HepG2 (cell line): ENCODE results near the gene POLR1H. TPM values are rescaled to one million over a fixed set of nuclear protein-coding genes. Genes with fewer than 3 reads are reported as not detected.

ENCODE experiments used
- ATAC-seq: fragments of 200-7000 bp; cut with Tn5 transposase; 3 replicates; pipeline ENCODE4 v1.9.1; 2020; ENCODE audit warnings: mild to moderate bottlenecking, moderate library complexity
- BruUV-seq: library from RNA; stranded (reverse); fragments of 400-500 nt; replicated peaks from 2 replicates; lab custom pipeline; 2021; lab: Mats Ljungman, UMichigan
- CTCF ChIA-PET: fragments of 300-600 bp; formaldehyde crosslinking; extraction: SDS; loops from one replicate; lab custom pipeline; 2021; ENCODE audit warnings: low total read pairs, inconsistent platforms, low intra/inter-chr PET ratio; lab: Yijun Ruan, JAX
- POLR2A ChIA-PET: fragments of 350-600 bp; sonication (Branson Sonifier 250); formaldehyde crosslinking; loops from one replicate; lab custom pipeline; 2020; ENCODE audit warnings: antibody characterized with exemption, inconsistent platforms; lab: Yijun Ruan, JAX
- DNase-seq: peaks from one replicate; pipeline ENCODE4 v3.0.0-alpha.2; 2015; ENCODE audit warnings: low spot score
- FAIRE-seq: peaks from 3 replicates; lab custom pipeline; 2011; peaks lifted over from hg19 to GRCh38; lab: Jason Lieb, UNC
- H2AFZ ChIP-seq: one replicate; pipeline ENCODE4 v1.6.1; 2011; ENCODE audit warnings: low read length, inconsistent platforms
- H3K27ac ChIP-seq: fragments of 300-600 bp; 3 replicates; pipeline ENCODE4 v1.8.0; 2011; ENCODE audit warnings: mixed run types, mild to moderate bottlenecking, mixed read lengths, low read length, inconsistent platforms; ENCODE audit not compliant: insufficient read depth; ENCODE audit errors: extremely low read length
- H3K27me3 ChIP-seq, 2 experiments: fragments of 200-600 bp in 1 of 2; 2 replicates in 1 of 2; 3 replicates in 1 of 2; pipeline versions ENCODE4 v1.6.0 to v1.8.0; 2011; ENCODE audit warnings: low read length in 2 of 2, mild to moderate bottlenecking in 2 of 2, moderate library complexity in 2 of 2, inconsistent platforms in 1 of 2; ENCODE audit not compliant: insufficient read depth in 2 of 2, control insufficient read depth in 1 of 2
- H3K36me3 ChIP-seq, 2 experiments: fragments of 200-600 bp in 1 of 2; replicated peaks in 1 of 2; 2 replicates in 1 of 2; 3 replicates in 1 of 2; pipeline versions ENCODE4 v1.5.1 to v1.8.0; 2011; ENCODE audit warnings: low read length in 2 of 2, inconsistent platforms in 1 of 2; ENCODE audit not compliant: insufficient read depth in 2 of 2, control insufficient read depth in 1 of 2
- H3K4me1 ChIP-seq: 2 replicates; pipeline ENCODE4 v1.5.1; 2012; ENCODE audit warnings: low read length, inconsistent platforms; ENCODE audit not compliant: insufficient read depth
- H3K4me2 ChIP-seq: 2 replicates; pipeline ENCODE4 v1.6.0; 2011; ENCODE audit warnings: low read depth, low read length, inconsistent platforms
- H3K4me3 ChIP-seq, 3 experiments: fragments of 200-600 bp in 1 of 3; sonication (generic), shearing (Covaris generic) in 1 of 3; replicated peaks in 1 of 3; 2 replicates each; pipeline ENCODE4 v1.5.1; 2011 to 2016; ENCODE audit warnings: low read length in 3 of 3, inconsistent platforms in 2 of 3, low read depth in 2 of 3, mild to moderate bottlenecking in 2 of 3, control low read depth in 1 of 3, mixed read lengths in 1 of 3; ENCODE audit not compliant: insufficient read depth in 1 of 3
- H3K79me2 ChIP-seq: one replicate; pipeline ENCODE4 v1.6.1; 2011; ENCODE audit warnings: low read length, inconsistent platforms; ENCODE audit not compliant: insufficient read depth
- H3K9ac ChIP-seq: 2 replicates; pipeline ENCODE4 v1.6.0; 2011; ENCODE audit warnings: mild to moderate bottlenecking, low read depth, low read length, inconsistent platforms; ENCODE audit not compliant: insufficient read depth
- H3K9me3 ChIP-seq: 2 replicates; pipeline ENCODE4 v1.5.1; 2012; ENCODE audit warnings: mild to moderate bottlenecking, low read length
- H4K20me1 ChIP-seq: 2 replicates; pipeline ENCODE4 v1.6.0; 2011; ENCODE audit warnings: inconsistent platforms, mild to moderate bottlenecking, low read length, moderate library complexity; ENCODE audit not compliant: insufficient read depth
- HDAC6 ChIP-seq: fragments of 200-600 bp; sonication (generic); IDR thresholded peaks from 2 replicates; pipeline ENCODE4 v1.7.0; 2017; ENCODE audit warnings: mild to moderate bottlenecking, antibody characterized with exemption, low read length, low read depth
- HOXA5 ChIP-seq: sonication (generic); formaldehyde crosslinking; IDR thresholded peaks from 2 replicates; pipeline ENCODE4 v1.4.0; 2020; ENCODE audit warnings: missing genetic modification reagents
- HOXD1 ChIP-seq: sonication (generic); formaldehyde crosslinking; IDR thresholded peaks from 2 replicates; pipeline ENCODE4 v1.5.0; 2020; ENCODE audit warnings: missing genetic modification reagents
- REL ChIP-seq: sonication (generic); formaldehyde crosslinking; conservative IDR thresholded peaks from 2 replicates; pipeline ENCODE4 v1.8.0; 2022; ENCODE audit warnings: mild to moderate bottlenecking, missing genetic modification reagents, moderate library complexity
- ZNF136 ChIP-seq: sonication (generic); formaldehyde crosslinking; IDR thresholded peaks from 2 replicates; pipeline ENCODE4 v1.8.1; 2022; ENCODE audit warnings: low read depth, mild to moderate bottlenecking, moderate library complexity, missing genetic modification reagents
- ZNF431 ChIP-seq: sonication (generic); formaldehyde crosslinking; IDR thresholded peaks from 2 replicates; pipeline ENCODE4 v1.9.0; 2022; ENCODE audit warnings: missing genetic modification reagents, low read depth, mild to moderate bottlenecking, borderline replicate concordance
- ZNF446 ChIP-seq: sonication (generic); formaldehyde crosslinking; IDR thresholded peaks from 2 replicates; pipeline ENCODE4 v1.5.0; 2020; ENCODE audit warnings: mild to moderate bottlenecking, missing genetic modification reagents
- ZNF484 ChIP-seq: sonication (generic); formaldehyde crosslinking; IDR thresholded peaks from 2 replicates; pipeline ENCODE4 v1.5.1; 2020; ENCODE audit warnings: mild to moderate bottlenecking, low read depth, missing genetic modification reagents, borderline replicate concordance
- ZNF572 ChIP-seq: sonication (generic); formaldehyde crosslinking; IDR thresholded peaks from 2 replicates; pipeline ENCODE4 v1.5.1; 2020; ENCODE audit warnings: mild to moderate bottlenecking, missing genetic modification reagents
- WGBS: methylation state at CpG from one replicate; pipeline ENCODE4 v1.1.6; 2017; ENCODE audit warnings: low lambda C conversion rate; 5-methylcytosine and 5-hydroxymethylcytosine counted together
- in situ Hi-C: cut with HindIII; loops from 2 replicates; pipeline ENCODE4 v1.10.0; 2017; ENCODE audit warnings: low pct_unique_long_range_greater_than_20kb; ENCODE audit not compliant: extremely low pct_ligation_motif_present
- intact Hi-C: fragments of 100-400 bp; cut with micrococcal nuclease; formaldehyde crosslinking; loops from one replicate; pipeline ENCODE4 v1.10.0; 2022; ENCODE audit not compliant: unreplicated experiment
- polyA plus RNA-seq, 8 experiments: library from polyadenylated mRNA; depleted of rRNA in 3 of 8; stranded (reverse) in 7 of 8; unstranded in 1 of 8; fragments of >200 nt; fragmentation: Illumina TruSeq in 4 of 8; extraction: Trizol in 4 of 8; gene quantifications; 2 replicates each; pipeline versions ENCODE4 v1.2.1 to v1.2.3, GENCODE V29; 2011 to 2016; ENCODE audit warnings: low read depth in 4 of 8, missing spikeins in 1 of 8, mixed read lengths in 1 of 8; ENCODE audit not compliant: insufficient read depth in 1 of 8
- total RNA-seq, 5 experiments: library from RNA; depleted of rRNA; stranded (reverse); fragments of >200 nt; fragmentation: Illumina TruSeq; extraction: Trizol; gene quantifications; 2 replicates each; pipeline ENCODE4 v1.2.3, GENCODE V29; 2016; ENCODE audit warnings: low read depth in 1 of 5
- TF ChIP-seq, protein P1 (sequence below): sonication (generic); formaldehyde crosslinking; IDR thresholded peaks from 2 replicates; pipeline ENCODE4 v1.4.0; 2020; ENCODE audit warnings: mild to moderate bottlenecking, missing genetic modification reagents, borderline replicate concordance
- TF ChIP-seq, protein P2 (sequence below): sonication (generic); formaldehyde crosslinking; IDR thresholded peaks from 2 replicates; pipeline ENCODE4 v1.5.0; 2020; ENCODE audit warnings: mild to moderate bottlenecking, missing genetic modification reagents

The POLR1H gene
- total and polyA plus RNA-seq, 2 of the 13 experiments (the other 11 are each of a cell fraction or from before 2014, with no cell fraction given) = 61.4 to 79.8 TPM

DNA sequence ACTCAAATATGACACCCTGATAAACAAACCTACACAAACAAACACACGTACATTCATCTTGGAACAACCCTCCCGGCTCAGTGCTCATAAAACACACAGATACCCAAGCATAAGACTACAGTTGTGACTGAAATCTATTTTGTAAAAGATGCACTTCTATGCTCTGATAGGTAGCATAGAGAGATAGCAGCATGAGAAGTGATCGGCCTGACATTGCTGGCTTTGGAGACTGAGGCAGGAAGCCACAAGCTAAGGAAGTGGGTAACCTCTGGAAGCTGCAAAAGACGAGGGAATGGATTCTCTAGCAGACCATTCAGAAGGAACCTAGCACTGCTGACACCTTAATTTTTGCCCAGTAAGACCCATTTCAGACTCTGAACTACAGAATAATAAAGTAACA lies 16.2 kb downstream of the POLR1H start:
- 14% methylated on average over 4 of the region's 4 CpGs for WGBS
- DNase-seq (no peak), FAIRE-seq (no peak), ATAC-seq (no peak)
- Histone ChIP-seq H2AFZ (no peak overlapping the region), H3K4me1 (peaks cover 44% of the 10 kb centered on the region), H3K4me3 (no peak overlapping the region), H3K36me3 (no peaks in the 10 kb centered on the region), H4K20me1 (no peaks in the 10 kb centered on the region), H3K27me3 (peaks cover 1 to 40% of the 10 kb centered on the region in 2 experiments; a peak in 4 of 5 replicates), H3K27ac (no peak overlapping the region), H3K9me3 (no peaks in the 10 kb centered on the region), H3K79me2 (no peaks in the 10 kb centered on the region)
- intact Hi-C loops = no loop called here
- in situ Hi-C loops = no loop called here
- CTCF ChIA-PET = interaction anchor here (1.2 kb wide), 1 partner anchor 93 kb away, joined by 3 read pairs; no protein-coding TSS in a partner anchor
- no TSS peak for BruUV-seq
- TF ChIP-seq HOXD1 = no peak
- TF ChIP-seq ZNF484 (CRISPR knock-in tag) = no peak
- TF ChIP-seq HOXA5 (CRISPR knock-in tag) = no peak
- TF ChIP-seq HDAC6 = no peak
- TF ChIP-seq, all 625 proteins: peak for 0
- Histone ChIP-seq H3K4me2 (no peak overlapping the region), H3K9ac (no peak overlapping the region)
- POLR2A ChIA-PET = interaction anchor here (1.0 kb wide), 1 partner anchor 25 kb away, joined by 4 read pairs; no protein-coding TSS in a partner anchor

DNA sequence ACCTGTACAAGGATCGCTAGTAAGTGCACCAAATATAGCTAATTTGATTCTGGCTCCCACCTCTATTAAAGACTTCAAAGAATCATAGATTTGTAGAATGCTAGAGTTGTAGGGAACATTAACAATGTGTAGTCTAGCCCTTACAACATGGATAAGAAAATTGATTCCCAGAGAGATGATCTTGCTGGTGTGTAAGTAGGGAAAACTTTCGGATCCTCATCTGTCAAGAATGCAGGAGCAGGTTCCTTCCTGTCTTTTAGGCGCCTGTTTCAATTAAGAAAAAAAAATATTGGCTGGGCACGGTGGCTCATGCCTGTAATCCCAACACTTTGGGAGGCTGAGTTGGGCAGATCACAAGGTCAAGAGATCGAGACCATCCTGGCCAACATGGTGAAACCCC lies 26.8 kb downstream of the POLR1H start:
- Histone ChIP-seq H3K79me2 (no peaks in the 10 kb centered on the region), H3K36me3 (no peaks in the 10 kb centered on the region), H2AFZ (no peak overlapping the region), H3K4me3 (no peak overlapping the region), H3K27ac (no peak overlapping the region), H3K4me1 (peaks cover 19% of the 10 kb centered on the region), H4K20me1 (no peaks in the 10 kb centered on the region), H3K9me3 (no peaks in the 10 kb centered on the region), H3K27me3 (peaks cover 2 to 23% of the 10 kb centered on the region in 2 experiments; a peak in 3 of 5 replicates), H3K4me2 (no peak overlapping the region), H3K9ac (no peak overlapping the region)
- CTCF ChIA-PET = no interaction called here
- POLR2A ChIA-PET = interaction anchor here (1.2 to 2.1 kb wide), 3 partner anchors 14 to 27 kb away, joined by 3 to 9 read pairs (median 4); partner anchors contain the start of gene POLR1H
- no peak for DNase-seq
- TF ChIP-seq ZNF431 (CRISPR knock-in tag) (no peak), ZNF572 (CRISPR knock-in tag) (no peak), ZNF136 (CRISPR knock-in tag) (no peak), REL (no peak), ZNF446 (no peak)
- TF ChIP-seq, protein P1, sequence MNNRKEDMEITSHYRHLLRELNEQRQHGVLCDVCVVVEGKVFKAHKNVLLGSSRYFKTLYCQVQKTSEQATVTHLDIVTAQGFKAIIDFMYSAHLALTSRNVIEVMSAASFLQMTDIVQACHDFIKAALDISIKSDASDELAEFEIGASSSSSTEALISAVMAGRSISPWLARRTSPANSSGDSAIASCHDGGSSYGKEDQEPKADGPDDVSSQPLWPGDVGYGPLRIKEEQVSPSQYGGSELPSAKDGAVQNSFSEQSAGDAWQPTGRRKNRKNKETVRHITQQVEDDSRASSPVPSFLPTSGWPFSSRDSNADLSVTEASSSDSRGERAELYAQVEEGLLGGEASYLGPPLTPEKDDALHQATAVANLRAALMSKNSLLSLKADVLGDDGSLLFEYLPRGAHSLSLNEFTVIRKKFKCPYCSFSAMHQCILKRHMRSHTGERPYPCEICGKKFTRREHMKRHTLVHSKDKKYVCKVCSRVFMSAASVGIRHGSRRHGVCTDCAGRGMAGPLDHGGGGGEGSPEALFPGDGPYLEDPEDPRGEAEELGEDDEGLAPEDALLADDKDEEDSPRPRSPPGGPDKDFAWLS (CRISPR knock-in tag) = no peak
- TF ChIP-seq, protein P2, sequence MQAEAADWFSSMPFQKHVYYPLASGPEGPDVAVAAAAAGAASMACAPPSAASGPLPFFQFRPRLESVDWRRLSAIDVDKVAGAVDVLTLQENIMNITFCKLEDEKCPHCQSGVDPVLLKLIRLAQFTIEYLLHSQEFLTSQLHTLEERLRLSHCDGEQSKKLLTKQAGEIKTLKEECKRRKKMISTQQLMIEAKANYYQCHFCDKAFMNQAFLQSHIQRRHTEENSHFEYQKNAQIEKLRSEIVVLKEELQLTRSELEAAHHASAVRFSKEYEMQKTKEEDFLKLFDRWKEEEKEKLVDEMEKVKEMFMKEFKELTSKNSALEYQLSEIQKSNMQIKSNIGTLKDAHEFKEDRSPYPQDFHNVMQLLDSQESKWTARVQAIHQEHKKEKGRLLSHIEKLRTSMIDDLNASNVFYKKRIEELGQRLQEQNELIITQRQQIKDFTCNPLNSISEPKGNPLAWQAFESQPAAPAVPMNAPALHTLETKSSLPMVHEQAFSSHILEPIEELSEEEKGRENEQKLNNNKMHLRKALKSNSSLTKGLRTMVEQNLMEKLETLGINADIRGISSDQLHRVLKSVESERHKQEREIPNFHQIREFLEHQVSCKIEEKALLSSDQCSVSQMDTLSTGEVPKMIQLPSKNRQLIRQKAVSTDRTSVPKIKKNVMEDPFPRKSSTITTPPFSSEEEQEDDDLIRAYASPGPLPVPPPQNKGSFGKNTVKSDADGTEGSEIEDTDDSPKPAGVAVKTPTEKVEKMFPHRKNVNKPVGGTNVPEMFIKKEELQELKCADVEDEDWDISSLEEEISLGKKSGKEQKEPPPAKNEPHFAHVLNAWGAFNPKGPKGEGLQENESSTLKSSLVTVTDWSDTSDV (CRISPR knock-in tag) = no peak
- intact Hi-C loops = no loop called here
- ATAC-seq = no peak
- in situ Hi-C loops = no loop called here
- no TSS peak for BruUV-seq
- WGBS = 28% methylated on average over 5 of the region's 5 CpGs
- no peak for FAIRE-seq
